ENCODE results near the gene SH3BP2. TPM values are rescaled to one million over a fixed set of nuclear protein-coding genes. Genes with fewer than 3 reads are reported as not detected.

SH3BP2 gene
- total RNA-seq, 5 donors from 2014 or later (not counting 1 experiment from before 2014, with no cell fraction given) = 44.0 to 68.2 (median 49.7) TPM

DNA sequence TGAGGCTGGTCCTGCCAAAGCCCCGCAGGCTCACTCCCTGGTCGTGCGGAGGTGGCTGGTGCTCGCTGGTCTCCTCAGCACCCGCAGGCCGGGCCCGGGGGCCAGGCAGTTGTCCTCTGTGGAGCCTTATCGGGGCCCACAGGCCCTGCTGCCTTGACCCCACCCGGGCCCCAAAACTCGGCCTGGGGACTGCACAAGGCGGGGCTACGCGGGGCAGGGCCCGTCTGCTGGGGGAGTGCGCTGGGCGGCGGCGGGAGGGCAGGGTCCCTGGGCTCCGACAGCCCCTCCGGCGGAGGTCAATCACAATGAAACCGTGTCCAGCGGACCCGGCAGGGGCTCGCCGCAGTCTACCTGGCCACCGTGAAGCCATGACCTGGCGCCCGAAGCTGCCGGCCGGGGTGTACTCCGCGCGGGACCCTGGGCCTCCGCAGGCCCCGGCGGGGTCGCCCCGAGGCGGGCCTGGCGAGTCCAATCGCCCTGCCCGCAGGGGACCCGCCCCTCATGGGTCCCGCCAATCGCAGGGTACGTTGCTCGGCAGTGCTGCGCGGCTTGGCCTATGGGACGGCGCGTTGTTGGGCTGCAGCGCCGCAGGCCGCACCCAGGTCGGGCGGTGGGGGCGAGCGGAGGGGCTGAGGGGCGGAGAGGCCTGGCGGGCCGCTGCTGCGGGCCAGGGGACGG is 50.5 kb downstream of the SH3BP2 start, which contains the start of gene ADD1:
TSS of gene ADD1 (plus strand) at position 582 of the 678 bp plus-strand sequence. CDS start 32,072 bp downstream, outside the sequence.
- H3K27me3 Mint-ChIP-seq = no peaks in the 10 kb centered on the region
- H3K9me3 Mint-ChIP-seq = peaks cover 0 to 4% (median 0%) of the 10 kb centered on the region in 3 donors
- Histone ChIP-seq H3K9me3 (no peaks in the 10 kb centered on the region), H3K4me1 (ENCODE audit: control insufficient read depth in 1 of 2, extremely low read depth in 1 of 2, insufficient read depth in 2 of 2, low read length in 2 of 2) (peaks cover 17 to 54% of the 10 kb centered on the region in 2 experiments), H3K27ac (ENCODE audit: low read length) (peak within 1 kb of the TSS; percentile 57), H3K4me3 (ENCODE audit: control insufficient read depth in 1 of 2, extremely low read depth in 1 of 2, low read length in 1 of 2) (peak within 1 kb of the TSS; percentile 85 to 92), H3K27me3 (replicated peaks in 1 of 2; ENCODE audit: control insufficient read depth in 2 of 2, extremely low read depth in 1 of 2, insufficient read depth in 2 of 2, low read length in 1 of 2) (no peaks in the 10 kb centered on the region), H3K36me3 (ENCODE audit: control insufficient read depth in 2 of 2, extremely low read depth in 1 of 2, insufficient read depth in 1 of 2, low read length in 1 of 2) (no peaks in the 10 kb centered on the region)
- H3K27ac Mint-ChIP-seq = peak within 1 kb of the TSS; percentile 86 to 89
- DNase-seq (peak; percentile 72 to 100 (median 88)), ATAC-seq (replicated peaks in 1 of 4) (peak; percentile 91 to 94 (median 93))
- CTCF ChIA-PET = interaction anchor here in 1 of 2 donors (0.6 kb wide), 1 partner anchor 28 kb away, joined by 3 read pairs; no protein-coding TSS in a partner anchor
- POLR2A ChIA-PET = no interaction called here
- no peaks in the 10 kb centered on the region for H3K36me3 Mint-ChIP-seq
- WGBS (ENCODE audit: insufficient coverage) = 0% methylated on average over 65 of the region's 65 CpGs
- H3K4me1 Mint-ChIP-seq = peaks cover 58 to 68% (median 66%) of the 10 kb centered on the region in 3 donors
- H3K4me3 Mint-ChIP-seq = peak within 1 kb of the TSS; percentile 90 to 93 (median 93)

GRCh38 chr4:2843941-2844584 is 51.2 kb downstream of the SH3BP2 start:
- ChIA-PET POLR2A (no interaction called here), CTCF (interaction anchor here in 1 of 2 donors (0.6 kb wide), 1 partner anchor 29 kb away, joined by 3 read pairs; no protein-coding TSS in a partner anchor)
- H3K4me3 ChIP-seq (ENCODE audit: control insufficient read depth in 1 of 2, extremely low read depth in 1 of 2, low read length in 1 of 2) = peak overlapping the region; percentile 85 to 92
- ATAC-seq (replicated peaks in 1 of 4) (peak in 2 of 4 experiments; percentile 47), DNase-seq (peak in 2 of 35 experiments; percentile 13 to 38)
- Mint-ChIP-seq H3K36me3 (no peaks in the 10 kb centered on the region), H3K4me3 (peak overlapping the region; percentile 90 to 93 (median 93)), H3K4me1 (peaks cover 57 to 67% (median 66%) of the 10 kb centered on the region in 3 donors), H3K27me3 (no peaks in the 10 kb centered on the region), H3K27ac (peak overlapping the region; percentile 86 to 89), H3K9me3 (peaks cover 0 to 4% (median 0%) of the 10 kb centered on the region in 3 donors)
- H3K36me3 ChIP-seq (ENCODE audit: control insufficient read depth in 2 of 2, extremely low read depth in 1 of 2, insufficient read depth in 1 of 2, low read length in 1 of 2) = no peaks in the 10 kb centered on the region
- H3K27ac ChIP-seq (ENCODE audit: low read length) = peak overlapping the region; percentile 54
- no peaks in the 10 kb centered on the region for H3K9me3 ChIP-seq
- WGBS (ENCODE audit: insufficient coverage) = under 1% methylated on average over 67 of the region's 74 CpGs
- H3K4me1 ChIP-seq (ENCODE audit: control insufficient read depth in 1 of 2, extremely low read depth in 1 of 2, insufficient read depth in 2 of 2, low read length in 2 of 2) = peaks cover 16 to 50% of the 10 kb centered on the region in 2 experiments
- H3K27me3 ChIP-seq (replicated peaks in 1 of 2; ENCODE audit: control insufficient read depth in 2 of 2, extremely low read depth in 1 of 2, insufficient read depth in 2 of 2, low read length in 1 of 2) = no peaks in the 10 kb centered on the region

DNA sequence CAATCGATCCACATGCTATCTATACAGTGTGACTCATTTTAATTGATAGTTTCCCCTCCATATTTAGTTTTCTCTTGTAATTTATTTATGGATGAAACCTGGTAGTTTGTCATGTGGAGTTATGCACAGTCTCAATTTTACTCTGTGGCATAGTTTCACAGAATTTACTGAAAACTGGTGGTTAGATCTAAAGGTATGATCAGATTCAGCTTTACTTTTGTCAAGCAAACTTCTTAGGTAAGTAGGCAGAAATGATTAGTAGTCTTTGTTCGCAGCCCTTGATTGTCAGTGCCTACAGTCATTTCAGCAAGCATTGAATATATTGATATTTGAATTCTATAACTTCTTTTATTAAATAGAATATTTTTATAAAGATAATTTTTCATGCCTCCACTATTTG is 53.3 kb downstream of the SH3BP2 start:
- Mint-ChIP-seq H3K9me3 (no peaks in the 10 kb centered on the region), H3K27me3 (no peaks in the 10 kb centered on the region), H3K4me1 (peaks cover 65 to 77% (median 74%) of the 10 kb centered on the region in 3 donors), H3K27ac (peak overlapping the region; percentile 58 to 89), H3K4me3 (peak overlapping the region; percentile 90 to 93 (median 93)), H3K36me3 (no peaks in the 10 kb centered on the region)
- no CpG with 5 or more reads among the region's 2 CpGs for WGBS (ENCODE audit: insufficient coverage)
- DNase-seq (no peak), ATAC-seq (replicated peaks in 1 of 4) (no peak)
- peaks cover 17 to 49% of the 10 kb centered on the region in 2 experiments for H3K4me1 ChIP-seq (ENCODE audit: control insufficient read depth in 1 of 2, extremely low read depth in 1 of 2, insufficient read depth in 2 of 2, low read length in 2 of 2)
- no peaks in the 10 kb centered on the region for H3K36me3 ChIP-seq (ENCODE audit: control insufficient read depth in 2 of 2, extremely low read depth in 1 of 2, insufficient read depth in 1 of 2, low read length in 1 of 2)
- H3K4me3 ChIP-seq (ENCODE audit: control insufficient read depth in 1 of 2, extremely low read depth in 1 of 2, low read length in 1 of 2) = no peak overlapping the region
- H3K27ac ChIP-seq (ENCODE audit: low read length) = peak overlapping the region; percentile 4
- no peaks in the 10 kb centered on the region for H3K9me3 ChIP-seq
- no peaks in the 10 kb centered on the region for H3K27me3 ChIP-seq (replicated peaks in 1 of 2; ENCODE audit: control insufficient read depth in 2 of 2, extremely low read depth in 1 of 2, insufficient read depth in 2 of 2, low read length in 1 of 2)
- CTCF ChIA-PET = no interaction called here
- POLR2A ChIA-PET = no interaction called here

GRCh38 chr4:2847302-2847871 is 54.5 kb downstream of the SH3BP2 start:
- H3K4me3 ChIP-seq (ENCODE audit: control insufficient read depth in 1 of 2, extremely low read depth in 1 of 2, low read length in 1 of 2) = no peak overlapping the region
- no peaks in the 10 kb centered on the region for H3K36me3 ChIP-seq (ENCODE audit: control insufficient read depth in 2 of 2, extremely low read depth in 1 of 2, insufficient read depth in 1 of 2, low read length in 1 of 2)
- H3K4me3 Mint-ChIP-seq = peak overlapping the region in 2 of 3 donors; percentile 9 to 15
- ChIA-PET CTCF (interaction anchor here in 1 of 2 donors (0.5 kb wide), 1 partner anchor 31 kb away, joined by 3 read pairs; no protein-coding TSS in a partner anchor), POLR2A (interaction anchor here in 1 of 2 donors (0.6 kb wide), 1 partner anchor 144 kb away, joined by 9 read pairs; no protein-coding TSS in a partner anchor)
- H3K36me3 Mint-ChIP-seq = no peaks in the 10 kb centered on the region
- H3K27me3 ChIP-seq (replicated peaks in 1 of 2; ENCODE audit: control insufficient read depth in 2 of 2, extremely low read depth in 1 of 2, insufficient read depth in 2 of 2, low read length in 1 of 2) = no peaks in the 10 kb centered on the region
- no peaks in the 10 kb centered on the region for H3K9me3 Mint-ChIP-seq
- WGBS (ENCODE audit: insufficient coverage) = 90% methylated on average over 4 of the region's 11 CpGs
- H3K4me1 ChIP-seq (ENCODE audit: control insufficient read depth in 1 of 2, extremely low read depth in 1 of 2, insufficient read depth in 2 of 2, low read length in 2 of 2) = peaks cover 22 to 57% of the 10 kb centered on the region in 2 experiments
- H3K27ac Mint-ChIP-seq = peak overlapping the region; percentile 9 to 13
- DNase-seq (no peak), ATAC-seq (replicated peaks in 1 of 4) (no peak)
- H3K4me1 Mint-ChIP-seq = peaks cover 74 to 84% (median 82%) of the 10 kb centered on the region in 3 donors
- H3K27ac ChIP-seq (ENCODE audit: low read length) = no peak overlapping the region
- no peaks in the 10 kb centered on the region for H3K27me3 Mint-ChIP-seq
- no peaks in the 10 kb centered on the region for H3K9me3 ChIP-seq

GRCh38 chr4:2848449-2848848 is 55.6 kb downstream of the SH3BP2 start:
- Mint-ChIP-seq H3K36me3 (no peaks in the 10 kb centered on the region), H3K4me3 (no peak overlapping the region), H3K4me1 (peaks cover 75 to 82% (median 79%) of the 10 kb centered on the region in 3 donors), H3K9me3 (no peaks in the 10 kb centered on the region), H3K27me3 (no peaks in the 10 kb centered on the region), H3K27ac (peak overlapping the region in 1 of 2 donors; percentile 8)
- H3K27ac ChIP-seq (ENCODE audit: low read length) = no peak overlapping the region
- no CpG with 5 or more reads among the region's 2 CpGs for WGBS (ENCODE audit: insufficient coverage)
- POLR2A ChIA-PET = interaction anchor here (0.6 kb wide), 2 partner anchors 31 to 1019 kb away, joined by 3 read pairs; no protein-coding TSS in a partner anchor
- no peak overlapping the region for H3K4me3 ChIP-seq (ENCODE audit: control insufficient read depth in 1 of 2, extremely low read depth in 1 of 2, low read length in 1 of 2)
- DNase-seq (no peak), ATAC-seq (replicated peaks in 1 of 4) (no peak)
- H3K27me3 ChIP-seq (replicated peaks in 1 of 2; ENCODE audit: control insufficient read depth in 2 of 2, extremely low read depth in 1 of 2, insufficient read depth in 2 of 2, low read length in 1 of 2) = no peaks in the 10 kb centered on the region
- H3K9me3 ChIP-seq = no peaks in the 10 kb centered on the region
- CTCF ChIA-PET = interaction anchor here in 1 of 2 donors (0.6 to 0.9 kb wide), 2 partner anchors 34 to 85 kb away, joined by 3 to 4 read pairs; no protein-coding TSS in a partner anchor
- H3K36me3 ChIP-seq (ENCODE audit: control insufficient read depth in 2 of 2, extremely low read depth in 1 of 2, insufficient read depth in 1 of 2, low read length in 1 of 2) = no peaks in the 10 kb centered on the region
- H3K4me1 ChIP-seq (ENCODE audit: control insufficient read depth in 1 of 2, extremely low read depth in 1 of 2, insufficient read depth in 2 of 2, low read length in 2 of 2) = peaks cover 23 to 58% of the 10 kb centered on the region in 2 experiments

All from T-cell (primary cell).